ENCODE measurements around the gene OVCH1. TPM values are rescaled to one million over a fixed set of nuclear protein-coding genes. Genes with fewer than 3 reads are reported as not detected.
"Not testable (repeated sequence)": the region's sequence is repeated elsewhere in the genome, so short reads cannot be mapped to it uniquely, and the experiment has no call there.

OVCH1 gene
- total RNA-seq, 1 donor from 2014 or later: not detected

DNA sequence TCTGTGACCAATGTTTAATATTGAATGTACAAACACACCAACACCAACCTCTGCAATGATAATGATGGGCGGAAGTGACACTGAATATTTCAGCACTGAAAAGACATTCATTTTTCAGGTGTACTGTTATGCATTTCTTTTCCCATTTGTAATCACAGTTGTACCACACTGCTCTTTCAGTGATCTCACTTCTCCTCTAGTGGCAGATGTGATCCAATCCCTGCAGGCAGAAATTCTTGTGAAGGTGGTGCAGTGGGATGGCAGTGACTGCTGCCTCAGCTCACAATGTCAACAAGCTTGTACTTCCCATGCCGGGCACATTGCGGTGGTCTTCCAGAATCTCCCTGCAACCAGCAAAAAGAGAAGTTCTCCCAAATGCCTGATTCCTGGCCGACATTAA, 93.5 kb downstream of the OVCH1 start:
- no peak for DNase-seq (ENCODE audit: low read depth)

DNA sequence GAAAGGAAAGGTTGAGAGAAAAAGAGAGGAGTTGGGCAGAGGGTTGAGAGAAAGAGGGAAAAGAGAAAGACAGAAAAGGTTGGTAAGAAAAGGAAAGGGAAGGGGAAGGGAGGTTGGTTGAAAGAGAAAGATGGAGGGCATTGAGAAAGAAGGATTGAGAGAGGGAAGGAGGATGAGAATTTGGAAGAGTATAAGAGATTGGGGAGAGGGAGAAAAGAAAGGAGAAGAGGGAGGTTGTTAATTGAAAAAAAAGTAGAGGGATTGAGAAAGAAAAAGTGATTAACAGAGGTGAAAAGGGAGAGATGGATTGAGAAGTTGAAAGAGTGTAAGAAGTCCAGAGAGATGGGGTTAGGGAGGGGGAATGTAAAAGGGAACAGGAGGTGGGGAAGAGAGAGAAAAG, 95.0 kb downstream of the OVCH1 start:
- no peak for DNase-seq (ENCODE audit: low read depth)

DNA sequence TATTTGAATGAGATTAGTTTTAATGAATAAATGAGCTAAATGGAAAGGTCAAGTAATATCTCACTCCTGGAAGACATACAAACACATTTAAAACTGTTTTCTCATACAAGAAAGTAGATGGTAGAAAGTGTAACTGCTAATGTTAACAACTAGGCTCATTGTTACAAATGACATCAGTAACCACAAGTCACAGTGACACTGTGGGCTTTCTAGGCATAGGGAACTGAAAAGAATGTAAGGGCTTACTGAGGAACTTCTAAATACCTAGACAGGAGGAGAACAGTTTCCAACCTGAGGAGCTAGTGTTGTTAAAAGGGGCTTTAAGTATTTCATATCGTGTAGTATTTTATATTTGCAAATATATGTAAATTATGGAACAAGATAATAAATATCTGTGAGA, 99.0 kb downstream of the OVCH1 start:
- DNase-seq (ENCODE audit: low read depth): no peak

DNA sequence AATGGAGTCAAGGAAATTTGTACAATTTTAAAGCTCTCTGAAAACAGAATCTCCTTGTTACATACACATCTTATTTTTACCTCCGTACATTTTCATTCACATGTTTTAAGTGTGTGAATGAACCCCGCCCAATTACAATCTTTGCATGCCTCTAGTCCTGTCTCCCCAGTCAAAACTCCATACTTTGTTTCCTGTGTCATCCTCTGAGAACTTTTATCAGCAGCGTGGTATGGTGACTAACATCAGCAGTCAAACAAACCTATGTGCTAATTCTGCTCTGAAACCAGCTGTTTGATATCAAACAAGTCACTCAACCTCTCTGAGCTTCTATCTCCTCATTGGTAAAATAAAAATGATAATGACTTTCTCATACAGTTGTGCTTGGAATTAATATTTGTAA, 100.7 kb downstream of the OVCH1 start:
- DNase-seq (ENCODE audit: low read depth): no peak

DNA sequence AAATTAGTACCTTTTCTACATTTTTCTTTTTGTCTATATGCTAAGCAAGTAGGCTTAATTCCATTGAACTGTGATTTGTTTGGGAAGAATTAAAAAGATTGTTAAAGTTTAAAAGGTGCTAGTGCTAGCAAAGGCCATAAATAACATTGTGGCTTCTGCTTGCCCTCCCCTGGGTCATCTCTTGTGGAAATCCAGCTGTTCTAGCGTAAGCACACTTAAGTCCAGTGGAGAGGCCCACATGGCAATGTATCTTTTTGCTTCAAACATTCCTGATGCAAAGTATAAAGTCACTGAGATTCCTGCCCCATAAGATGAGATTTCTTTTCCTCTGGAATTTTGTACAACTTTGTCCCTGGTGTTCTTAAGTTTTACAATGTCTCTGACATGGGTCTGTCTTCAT, 102.1 kb downstream of the OVCH1 start:
- no peak for DNase-seq (ENCODE audit: low read depth)

DNA sequence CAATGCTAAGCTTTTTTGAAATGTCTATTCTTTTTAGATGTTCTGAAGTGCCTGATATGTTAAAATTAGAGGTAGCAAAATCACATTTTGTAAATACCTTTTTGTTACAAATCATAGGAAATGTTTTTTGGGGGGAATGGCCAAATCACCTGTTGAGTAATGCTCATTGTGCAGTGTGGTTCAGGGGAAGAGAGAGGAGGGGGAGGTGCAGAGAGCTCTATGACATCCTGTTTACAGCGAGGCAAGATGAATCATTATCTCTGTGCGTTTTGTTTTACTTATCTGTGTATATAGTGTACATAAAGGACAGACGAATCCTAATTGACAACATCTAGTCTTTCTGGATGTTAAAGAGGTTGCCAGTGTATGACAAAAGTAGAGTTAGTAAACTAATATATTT, 107.1 kb downstream of the OVCH1 start:
- DNase-seq (ENCODE audit: low read depth): not testable (repeated sequence)

DNA sequence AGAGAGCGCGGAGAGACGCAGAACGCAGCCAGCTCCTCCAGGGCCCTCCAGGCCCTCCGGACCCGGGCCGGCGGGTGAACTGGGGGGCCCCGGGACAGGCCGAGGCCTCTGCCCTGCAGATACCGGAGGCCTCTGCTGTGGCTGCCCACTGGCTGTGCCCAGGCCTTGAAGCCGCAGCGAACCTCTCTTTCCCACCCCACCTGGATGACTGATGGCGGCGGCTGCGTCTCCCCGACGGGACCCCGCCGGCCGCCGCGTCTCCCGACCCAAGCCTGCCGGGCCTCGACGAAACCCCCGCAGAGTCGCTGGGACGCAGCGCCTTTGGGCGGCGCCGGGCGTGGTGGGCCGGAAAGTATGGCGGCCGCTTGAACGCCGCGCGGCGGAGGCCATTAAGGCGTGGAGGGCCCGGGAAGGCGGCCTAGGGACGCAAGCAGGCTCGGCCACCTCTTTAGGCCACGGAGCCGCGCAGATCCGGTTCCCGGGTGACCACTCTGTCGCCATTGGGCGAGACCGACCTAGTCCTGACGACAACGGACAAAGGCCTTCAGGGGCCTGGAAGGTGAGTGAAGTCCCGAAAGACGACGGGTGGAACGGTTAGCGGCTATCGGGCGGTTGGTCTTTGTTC, 108.1 kb downstream of the OVCH1 start:
- no peak for DNase-seq (ENCODE audit: low read depth)

DNA sequence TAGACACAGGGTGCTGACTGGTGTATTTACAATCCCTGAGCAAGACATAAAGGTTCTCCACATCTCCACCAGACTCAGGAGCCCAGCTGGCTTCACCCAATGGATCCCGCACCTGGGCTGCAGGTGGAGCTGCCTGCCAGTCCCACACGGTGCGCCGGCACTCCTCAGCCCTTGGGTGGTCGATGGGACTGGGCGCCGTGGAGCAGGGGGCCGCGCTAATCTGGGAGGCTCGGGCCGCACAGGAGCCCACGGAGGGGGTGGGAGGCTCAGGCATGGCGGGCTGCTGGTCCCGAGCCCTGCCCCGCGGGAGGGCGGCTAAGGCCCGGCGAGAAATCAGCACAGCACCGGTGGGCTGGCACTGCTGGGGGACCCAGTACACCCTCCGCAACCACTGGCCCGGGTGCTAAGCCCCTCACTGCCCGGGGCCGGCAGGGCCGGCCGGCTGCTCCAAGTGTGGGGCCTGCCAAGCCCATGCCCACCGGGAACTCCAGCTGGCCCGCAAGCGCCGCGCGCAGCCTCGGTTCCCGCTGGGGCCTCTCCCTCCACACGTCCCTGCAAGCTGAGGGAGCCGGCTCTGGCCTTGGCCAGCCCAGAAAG, 111.3 kb downstream of the OVCH1 start:
- DNase-seq (ENCODE audit: low read depth): not testable (repeated sequence)

DNA sequence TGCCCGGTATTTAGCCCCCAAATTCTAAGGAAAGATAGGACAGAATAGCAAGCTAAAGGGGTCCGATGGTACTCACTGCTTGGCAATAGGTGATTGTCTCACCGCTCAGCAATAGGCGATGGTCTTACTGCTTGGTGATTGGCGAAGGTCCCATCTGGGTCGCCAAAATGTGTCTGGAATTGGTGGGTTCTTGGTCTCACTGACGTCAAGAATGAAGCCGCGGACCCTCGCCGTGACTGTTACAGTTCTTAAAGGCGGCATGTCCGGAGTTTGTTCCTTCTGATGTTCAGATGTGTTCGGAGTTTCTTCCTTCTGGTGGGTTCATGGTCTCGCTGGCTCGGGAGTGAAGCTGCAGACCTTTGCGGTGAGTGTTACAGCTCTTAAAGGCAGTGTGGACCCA, 112.3 kb downstream of the OVCH1 start:
- not testable (repeated sequence) for DNase-seq (ENCODE audit: low read depth)

DNA sequence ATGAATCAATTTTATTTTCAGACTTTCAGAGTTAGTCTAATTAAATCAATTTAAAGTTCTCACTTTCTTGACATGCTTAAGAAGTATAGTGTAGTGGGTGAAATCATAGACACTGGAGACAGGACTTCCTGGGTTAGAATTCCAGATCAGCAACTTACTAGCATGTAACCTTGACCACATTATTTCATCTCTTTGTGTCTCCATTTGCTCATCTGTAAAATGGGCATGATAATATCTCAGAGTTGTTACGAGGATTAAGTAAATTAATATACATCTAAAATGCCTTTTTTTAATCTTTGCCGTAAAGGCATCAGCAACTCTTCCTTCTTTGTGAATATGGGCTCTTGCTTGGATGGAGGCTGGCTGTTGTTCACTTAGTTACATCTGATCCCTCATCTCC, 115.2 kb downstream of the OVCH1 start:
- DNase-seq (ENCODE audit: low read depth): no peak

DNA sequence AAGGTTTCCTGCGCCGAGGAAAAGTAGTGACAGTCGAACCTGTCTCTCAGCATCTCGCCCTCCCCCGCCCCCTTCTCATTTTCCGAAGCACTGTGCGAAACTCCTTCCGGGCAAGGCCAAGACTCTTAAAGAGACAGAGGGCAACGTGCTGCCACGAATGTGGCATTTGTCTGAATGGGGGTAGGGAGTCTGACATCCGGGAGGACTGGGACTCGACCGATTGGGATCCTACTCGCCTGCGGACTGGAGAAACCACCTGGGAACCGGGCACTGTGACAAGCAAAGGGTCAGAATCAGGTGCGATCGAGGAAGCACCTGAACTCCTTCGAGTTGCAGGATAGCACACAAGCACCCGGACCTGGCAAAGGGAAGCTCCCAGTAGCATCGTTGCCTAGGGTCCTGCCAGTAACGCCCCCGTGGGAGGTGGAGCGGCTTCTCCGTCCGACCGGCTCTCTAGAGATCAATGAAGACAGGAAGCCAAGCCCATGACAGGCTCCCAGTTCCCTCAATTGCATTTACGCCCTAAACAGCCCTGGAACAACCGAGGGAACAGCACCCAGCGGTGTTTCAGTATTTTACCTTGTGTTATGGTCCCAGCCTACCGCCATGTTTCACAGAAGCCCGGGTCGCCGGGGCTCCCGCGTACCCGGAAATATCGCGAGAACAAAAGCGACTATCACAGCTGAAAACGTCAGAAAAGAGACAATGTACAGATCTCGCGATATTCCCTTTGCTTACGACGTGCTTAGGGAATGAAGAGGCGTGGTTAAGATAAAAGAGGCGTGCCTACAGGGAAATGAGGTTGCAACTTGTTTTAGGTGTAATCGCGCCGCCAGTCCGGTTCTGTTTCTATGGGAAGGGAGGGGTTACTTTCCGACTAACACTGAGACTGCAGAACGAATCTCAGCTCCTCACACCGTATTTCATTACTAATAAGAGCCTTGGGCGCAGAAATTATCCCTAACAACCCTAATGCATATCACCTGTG, 116.7 kb downstream of the OVCH1 start, which contains the start of gene ERGIC2:
Gene ERGIC2 (minus strand): TSS at position 637 of the 988 bp plus-strand sequence. CDS start 9,539 bp downstream, outside the sequence.
- DNase-seq (ENCODE audit: low read depth): peak; percentile 100

Other genes starting within 250 kb of the OVCH1 start
- 89.9 and 114 TPM in 2 replicates for gene ERGIC2, start 116.5 kb downstream of the OVCH1 start, total RNA-seq

Measured in renal cortical epithelial cell (primary cell).